ENCODE results near the gene SCARF2.
"Not testable (repeated sequence)": the region's sequence is repeated elsewhere in the genome, so short reads cannot be mapped to it uniquely, and the experiment has no call there.

Gene SCARF2

GRCh38 chr22:20414450-20414849 lies 23.2 kb downstream of the SCARF2 start:
- in situ Hi-C loops (cut with HindIII; ENCODE audit: low sequenced_read_pairs) = no loop called here

- in situ Hi-C loops (cut with HindIII; ENCODE audit: low sequenced_read_pairs) = no loop called here
Measured at GRCh38 chr22:20414059-20414440, 23.6 kb downstream of the SCARF2 start.

- in situ Hi-C loops (cut with HindIII; ENCODE audit: low sequenced_read_pairs) = no loop called here
Measured at GRCh38 chr22:20413217-20414058, 24.2 kb downstream of the SCARF2 start.

GRCh38 chr22:20412474-20413216 lies 25.0 kb downstream of the SCARF2 start:
- in situ Hi-C loops (cut with HindIII; ENCODE audit: low sequenced_read_pairs) = no loop called here

- in situ Hi-C loops (cut with HindIII; ENCODE audit: low sequenced_read_pairs) = not testable (repeated sequence)
Measured at GRCh38 chr22:20409385-20409784, 28.2 kb downstream of the SCARF2 start.

GRCh38 chr22:20408891-20409290 lies 28.7 kb downstream of the SCARF2 start:
- in situ Hi-C loops (cut with HindIII; ENCODE audit: low sequenced_read_pairs) = no loop called here

- in situ Hi-C loops (cut with HindIII; ENCODE audit: low sequenced_read_pairs) = no loop called here
Measured at GRCh38 chr22:20407829-20408228, 29.8 kb downstream of the SCARF2 start.

- in situ Hi-C loops (cut with HindIII; ENCODE audit: low sequenced_read_pairs) = no loop called here
Measured at GRCh38 chr22:20406686-20407408, 30.8 kb downstream of the SCARF2 start.

- in situ Hi-C loops (cut with HindIII; ENCODE audit: low sequenced_read_pairs) = no loop called here
Measured at GRCh38 chr22:20405931-20406685, 31.5 kb downstream of the SCARF2 start.

- in situ Hi-C loops (cut with HindIII; ENCODE audit: low sequenced_read_pairs) = no loop called here
Measured at GRCh38 chr22:20405291-20405930, 32.2 kb downstream of the SCARF2 start.

GRCh38 chr22:20404881-20405280 lies 32.7 kb downstream of the SCARF2 start:
- in situ Hi-C loops (cut with HindIII; ENCODE audit: low sequenced_read_pairs) = no loop called here

- in situ Hi-C loops (cut with HindIII; ENCODE audit: low sequenced_read_pairs) = no loop called here
Measured at GRCh38 chr22:20403779-20404140, 33.9 kb downstream of the SCARF2 start.

- in situ Hi-C loops (cut with HindIII; ENCODE audit: low sequenced_read_pairs) = no loop called here
Measured at GRCh38 chr22:20402960-20403778, 34.5 kb downstream of the SCARF2 start.

- in situ Hi-C loops (cut with HindIII; ENCODE audit: low sequenced_read_pairs) = no loop called here
Measured at GRCh38 chr22:20401376-20402014, 36.1 kb downstream of the SCARF2 start.

- in situ Hi-C loops (cut with HindIII; ENCODE audit: low sequenced_read_pairs) = no loop called here
Measured at GRCh38 chr22:20400606-20401375, 36.8 kb downstream of the SCARF2 start.

- in situ Hi-C loops (cut with HindIII; ENCODE audit: low sequenced_read_pairs) = no loop called here
Measured at GRCh38 chr22:20399866-20400605, 37.6 kb downstream of the SCARF2 start.

GRCh38 chr22:20398420-20398819 lies 39.2 kb downstream of the SCARF2 start:
- in situ Hi-C loops (cut with HindIII; ENCODE audit: low sequenced_read_pairs) = no loop called here

- in situ Hi-C loops (cut with HindIII; ENCODE audit: low sequenced_read_pairs) = no loop called here
Measured at GRCh38 chr22:20397498-20397897, 40.1 kb downstream of the SCARF2 start.
